Stimulated activated naive CD8-positive, alpha-beta T cell treated with anti-CD3 and anti-CD28 coated beads, Interleukin-15, Interleukin-2, amounts not matched to agents 100 ng/mL and 50 ng/mL, for 24 hours (primary cell): ENCODE results near the gene MAGI2.
"Not testable (repeated sequence)": the region's sequence is repeated elsewhere in the genome, so short reads cannot be mapped to it uniquely, and the experiment has no call there.

Experiments used
- H3K27ac Mint-ChIP-seq: one replicate; pipeline ENCODE4 v1.8.0; 2021; ENCODE audit warnings: mild to moderate bottlenecking, mixed read lengths
- H3K27me3 Mint-ChIP-seq: one replicate; pipeline ENCODE4 v1.8.0; 2021; ENCODE audit warnings: mixed read lengths
- H3K36me3 Mint-ChIP-seq: one replicate; pipeline ENCODE4 v1.8.0; 2021; ENCODE audit warnings: low read depth, mixed read lengths
- H3K4me1 Mint-ChIP-seq: one replicate; pipeline ENCODE4 v1.8.0; 2021; ENCODE audit warnings: low read depth, mixed read lengths
- H3K4me3 Mint-ChIP-seq: one replicate; pipeline ENCODE4 v1.8.0; 2021; ENCODE audit warnings: mild to moderate bottlenecking, mixed read lengths
- H3K9me3 Mint-ChIP-seq: one replicate; pipeline ENCODE4 v1.8.0; 2021; ENCODE audit warnings: mixed read lengths

Gene MAGI2

GRCh38 chr7:78345293-78345911 lies 1108.1 kb downstream of the MAGI2 start:
- no peak overlapping the region for H3K4me3 Mint-ChIP-seq
- H3K9me3 Mint-ChIP-seq, result no peaks in the 10 kb centered on the region
- H3K27ac Mint-ChIP-seq, result no peak overlapping the region
- H3K27me3 Mint-ChIP-seq, result no peaks in the 10 kb centered on the region
- no peaks in the 10 kb centered on the region for H3K36me3 Mint-ChIP-seq
- no peaks in the 10 kb centered on the region for H3K4me1 Mint-ChIP-seq

DNA sequence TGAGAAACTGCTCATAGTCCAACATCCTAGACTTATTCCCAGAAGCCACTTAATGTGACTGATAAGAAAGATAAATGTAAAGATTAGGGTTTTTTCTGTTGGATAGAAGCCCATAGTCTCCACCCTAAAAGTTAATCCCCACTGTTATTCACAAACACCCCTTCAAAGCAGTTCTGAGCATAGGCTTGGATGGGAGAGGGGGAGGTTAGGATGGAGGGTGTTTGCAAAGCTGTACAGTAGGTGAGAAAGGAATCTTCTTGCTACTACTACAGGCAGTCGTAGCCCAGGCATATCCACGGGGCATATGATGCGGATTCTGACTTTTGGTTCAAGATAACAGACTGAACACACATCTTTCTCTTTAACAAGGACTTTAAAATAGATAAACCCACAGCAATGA lies 1119.0 kb downstream of the MAGI2 start:
- Mint-ChIP-seq H3K4me3 (no peak overlapping the region), H3K27me3 (no peaks in the 10 kb centered on the region), H3K4me1 (no peaks in the 10 kb centered on the region), H3K9me3 (no peaks in the 10 kb centered on the region), H3K27ac (no peak overlapping the region), H3K36me3 (no peaks in the 10 kb centered on the region)

- Mint-ChIP-seq H3K4me1 (no peaks in the 10 kb centered on the region), H3K9me3 (no peaks in the 10 kb centered on the region), H3K36me3 (no peaks in the 10 kb centered on the region), H3K27ac (no peak overlapping the region), H3K4me3 (no peak overlapping the region), H3K27me3 (no peaks in the 10 kb centered on the region)
Measured at GRCh38 chr7:78333530-78334425, 1119.7 kb downstream of the MAGI2 start.

- no peaks in the 10 kb centered on the region for H3K4me1 Mint-ChIP-seq
- H3K9me3 Mint-ChIP-seq, result no peaks in the 10 kb centered on the region
- no peaks in the 10 kb centered on the region for H3K27me3 Mint-ChIP-seq
- H3K4me3 Mint-ChIP-seq, result no peak overlapping the region
- H3K27ac Mint-ChIP-seq, result no peak overlapping the region
- H3K36me3 Mint-ChIP-seq, result no peaks in the 10 kb centered on the region
Measured at GRCh38 chr7:78329001-78329655, 1124.3 kb downstream of the MAGI2 start.

DNA sequence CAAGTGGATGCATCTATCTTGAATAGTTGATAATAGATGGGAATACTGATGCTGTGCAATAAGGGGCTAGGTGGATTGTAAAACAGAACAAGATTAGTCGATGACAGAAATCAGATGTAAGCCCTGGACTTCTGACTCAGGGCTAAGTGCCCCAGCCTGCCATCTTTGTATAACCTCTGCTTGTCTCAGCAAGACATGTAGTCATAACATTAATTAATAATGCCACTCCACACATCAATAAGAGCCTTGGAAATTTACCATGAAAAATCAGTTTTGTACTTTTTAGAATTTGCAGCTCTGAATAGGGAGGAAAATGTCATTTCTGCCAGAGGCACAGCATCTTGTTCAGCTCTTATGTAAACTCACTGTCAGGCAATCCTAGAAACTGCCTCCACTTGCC lies 1125.7 kb downstream of the MAGI2 start:
- no peaks in the 10 kb centered on the region for H3K4me1 Mint-ChIP-seq
- no peaks in the 10 kb centered on the region for H3K27me3 Mint-ChIP-seq
- H3K4me3 Mint-ChIP-seq, result no peak overlapping the region
- no peak overlapping the region for H3K27ac Mint-ChIP-seq
- H3K36me3 Mint-ChIP-seq, result no peaks in the 10 kb centered on the region
- H3K9me3 Mint-ChIP-seq, result no peaks in the 10 kb centered on the region

GRCh38 chr7:78326876-78327275 lies 1126.6 kb downstream of the MAGI2 start:
- Mint-ChIP-seq H3K4me3 (no peak overlapping the region), H3K27me3 (no peaks in the 10 kb centered on the region), H3K27ac (no peak overlapping the region), H3K9me3 (no peaks in the 10 kb centered on the region), H3K4me1 (no peaks in the 10 kb centered on the region), H3K36me3 (no peaks in the 10 kb centered on the region)

GRCh38 chr7:78326189-78326588 lies 1127.3 kb downstream of the MAGI2 start:
- Mint-ChIP-seq H3K27ac (no peak overlapping the region), H3K36me3 (no peaks in the 10 kb centered on the region), H3K4me3 (no peak overlapping the region)

DNA sequence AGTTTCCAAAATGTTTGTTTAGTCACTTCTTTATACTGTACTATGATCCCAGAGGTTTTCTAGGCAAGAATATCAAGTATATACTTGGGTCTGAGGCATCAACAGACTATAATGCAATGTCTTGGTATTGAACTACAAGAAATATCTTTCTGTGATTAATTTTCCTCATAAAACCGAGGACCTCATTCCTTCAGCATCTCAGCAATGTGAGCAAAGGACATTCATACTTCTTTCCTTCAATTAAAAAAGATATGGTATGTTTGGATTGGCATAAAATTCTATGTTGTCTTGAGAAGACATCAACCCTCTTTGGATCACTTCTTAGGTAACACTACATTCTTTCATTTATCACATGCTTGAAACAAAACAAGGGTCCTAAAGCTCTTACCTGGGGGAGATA lies 1130.3 kb downstream of the MAGI2 start:
- no peaks in the 10 kb centered on the region for H3K36me3 Mint-ChIP-seq
- no peak overlapping the region for H3K27ac Mint-ChIP-seq
- no peaks in the 10 kb centered on the region for H3K27me3 Mint-ChIP-seq
- H3K4me1 Mint-ChIP-seq, result no peaks in the 10 kb centered on the region
- peaks cover 12% of the 10 kb centered on the region for H3K9me3 Mint-ChIP-seq
- no peak overlapping the region for H3K4me3 Mint-ChIP-seq

More at GRCh38 chr7:78326189-78326588, 1127.3 kb downstream of the MAGI2 start:
- Mint-ChIP-seq H3K9me3 (no peaks in the 10 kb centered on the region), H3K27me3 (no peaks in the 10 kb centered on the region), H3K4me1 (no peaks in the 10 kb centered on the region)

- H3K27ac Mint-ChIP-seq, result not testable (repeated sequence)
- H3K9me3 Mint-ChIP-seq, result peaks cover 15% of the 10 kb centered on the region
Measured at GRCh38 chr7:78322231-78322630, 1131.2 kb downstream of the MAGI2 start.

DNA sequence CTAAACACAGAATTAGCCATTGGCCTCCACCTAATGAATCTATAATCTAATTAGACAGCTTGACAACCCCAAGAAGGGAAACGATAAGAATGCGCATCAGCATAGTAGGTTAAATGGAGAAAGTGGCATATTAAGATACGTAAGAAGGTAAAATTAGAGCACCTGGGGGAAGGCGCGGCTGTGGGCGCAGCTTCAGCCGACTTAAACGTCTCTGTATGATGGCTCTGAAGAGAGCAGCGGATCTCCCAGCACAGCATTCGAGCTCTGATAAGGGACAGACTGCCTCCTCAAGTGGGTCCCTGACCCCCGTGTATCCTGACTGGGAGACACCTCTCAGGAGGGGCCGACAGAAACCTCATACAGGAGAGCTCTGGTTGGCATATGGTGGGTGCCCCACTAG lies 1136.1 kb downstream of the MAGI2 start:
- Mint-ChIP-seq H3K9me3 (peaks cover 17% of the 10 kb centered on the region), H3K4me3 (no peak overlapping the region), H3K4me1 (no peaks in the 10 kb centered on the region), H3K36me3 (no peaks in the 10 kb centered on the region), H3K27me3 (no peaks in the 10 kb centered on the region), H3K27ac (no peak overlapping the region)

More at GRCh38 chr7:78322231-78322630, 1131.2 kb downstream of the MAGI2 start:
- not testable (repeated sequence) for H3K27me3 Mint-ChIP-seq, H3K4me1 Mint-ChIP-seq, H3K4me3 Mint-ChIP-seq, H3K36me3 Mint-ChIP-seq

GRCh38 chr7:78316110-78316509 lies 1137.4 kb downstream of the MAGI2 start:
- H3K4me3 Mint-ChIP-seq, result no peak overlapping the region
- H3K27ac Mint-ChIP-seq, result no peak overlapping the region
- no peaks in the 10 kb centered on the region for H3K27me3 Mint-ChIP-seq
- H3K4me1 Mint-ChIP-seq, result no peaks in the 10 kb centered on the region
- no peaks in the 10 kb centered on the region for H3K36me3 Mint-ChIP-seq
- H3K9me3 Mint-ChIP-seq, result peaks cover 17% of the 10 kb centered on the region

- Mint-ChIP-seq H3K36me3 (no peaks in the 10 kb centered on the region), H3K9me3 (peaks cover 17% of the 10 kb centered on the region)
Measured at GRCh38 chr7:78315119-78315518, 1138.3 kb downstream of the MAGI2 start.

DNA sequence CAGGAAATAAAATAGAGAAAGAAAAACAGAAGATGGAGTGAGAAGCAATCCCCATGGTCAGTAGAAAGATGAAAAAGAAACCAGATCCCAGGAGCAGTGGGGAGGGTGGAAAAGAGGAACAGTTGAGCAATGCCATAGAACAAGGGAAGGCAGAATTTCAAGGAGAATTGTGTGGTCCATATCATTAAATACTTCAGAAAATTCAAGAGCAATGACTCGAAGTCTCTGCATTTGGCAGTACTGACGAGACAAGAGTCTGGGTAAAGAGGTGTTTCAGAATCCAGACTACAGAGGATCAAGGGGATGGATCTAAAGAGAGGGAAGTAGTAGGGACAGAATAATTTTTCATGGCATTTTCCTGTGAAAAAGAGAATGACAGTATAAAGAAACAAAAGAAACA lies 1142.3 kb downstream of the MAGI2 start:
- Mint-ChIP-seq H3K36me3 (no peaks in the 10 kb centered on the region), H3K4me1 (no peaks in the 10 kb centered on the region), H3K27me3 (no peaks in the 10 kb centered on the region), H3K9me3 (peaks cover 3% of the 10 kb centered on the region), H3K4me3 (no peak overlapping the region), H3K27ac (no peak overlapping the region)

More at GRCh38 chr7:78315119-78315518, 1138.3 kb downstream of the MAGI2 start:
- Mint-ChIP-seq H3K4me3 (no peak overlapping the region), H3K27ac (no peak overlapping the region), H3K4me1 (no peaks in the 10 kb centered on the region), H3K27me3 (no peaks in the 10 kb centered on the region)

DNA sequence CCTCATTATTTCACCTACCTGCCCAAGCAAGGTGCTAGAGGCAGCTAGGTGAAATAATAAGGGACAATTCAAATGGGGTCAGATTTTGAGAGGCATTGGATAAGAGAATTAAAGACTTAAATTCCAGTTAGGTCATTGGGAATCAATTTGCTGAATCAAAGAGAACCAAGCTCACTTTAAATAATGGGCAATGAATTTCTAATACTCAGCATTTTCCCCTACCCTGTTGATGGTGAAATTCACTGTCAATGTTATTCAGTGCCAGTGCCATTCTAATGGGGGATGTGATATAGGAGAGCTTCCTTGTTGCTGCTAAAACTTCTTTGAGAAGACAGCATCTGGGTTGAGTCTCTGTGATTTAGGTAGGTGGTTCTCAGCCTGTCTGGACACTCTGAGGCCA lies 1145.6 kb downstream of the MAGI2 start:
- Mint-ChIP-seq H3K27me3 (no peaks in the 10 kb centered on the region), H3K36me3 (no peaks in the 10 kb centered on the region), H3K4me1 (no peaks in the 10 kb centered on the region), H3K27ac (no peak overlapping the region), H3K4me3 (no peak overlapping the region), H3K9me3 (peaks cover 3% of the 10 kb centered on the region)

DNA sequence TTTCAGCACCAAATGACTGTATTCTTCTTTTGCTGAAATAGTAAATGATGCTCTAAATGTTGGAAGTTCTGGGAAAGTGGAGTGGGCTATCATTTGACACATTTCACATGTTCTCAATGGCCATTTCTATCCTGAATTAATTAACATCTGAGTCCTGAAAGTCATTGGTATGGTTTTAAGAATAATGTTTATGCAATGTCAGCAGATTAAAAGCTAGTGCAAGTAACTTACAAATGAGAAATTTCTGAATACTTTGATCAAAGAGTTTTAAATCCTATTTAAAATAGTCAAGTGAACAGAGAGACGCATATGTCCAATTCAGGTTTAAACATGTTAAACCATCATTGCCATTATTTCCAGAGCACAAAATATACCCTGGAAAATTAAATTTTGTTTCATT lies 1146.8 kb downstream of the MAGI2 start:
- no peaks in the 10 kb centered on the region for H3K36me3 Mint-ChIP-seq
- no peak overlapping the region for H3K27ac Mint-ChIP-seq
- H3K4me3 Mint-ChIP-seq, result no peak overlapping the region
- peaks cover 3% of the 10 kb centered on the region for H3K9me3 Mint-ChIP-seq
- H3K27me3 Mint-ChIP-seq, result no peaks in the 10 kb centered on the region
- H3K4me1 Mint-ChIP-seq, result no peaks in the 10 kb centered on the region
